Aorta (tissue), 5 donors: Measurements from ENCODE around the gene MON2. TPM values are rescaled to one million over a fixed set of nuclear protein-coding genes. Genes with fewer than 3 reads are reported as not detected.

Experiments
- ATAC-seq: fragments of 200-7000 bp; cut with Tn5 transposase; one replicate; pipeline ENCODE4 v1.9.1; 2022; ENCODE audit warnings: moderate library complexity; ENCODE audit not compliant: low FRiP score
- DNase-seq, 2 donors: peaks; one replicate each; pipeline ENCODE4 v3.0.0-alpha.2; 2020
- H3K27ac ChIP-seq, 2 donors: one replicate each; pipeline ENCODE4 v1.5.1; 2013; ENCODE audit warnings: low read length in 2 of 2, mild to moderate bottlenecking in 2 of 2, moderate library complexity in 2 of 2, control low read depth in 1 of 2, inconsistent platforms in 1 of 2, low read depth in 1 of 2
- H3K27me3 ChIP-seq, 2 donors: one replicate each; pipeline ENCODE4 v1.6.1; 2013; ENCODE audit warnings: control low read depth in 1 of 2, low read length in 1 of 2, mild to moderate bottlenecking in 1 of 2, moderate library complexity in 1 of 2; ENCODE audit not compliant: insufficient read depth in 2 of 2, control insufficient read depth in 1 of 2
- H3K36me3 ChIP-seq, 2 donors: one replicate each; pipeline ENCODE4 v1.6.1; 2013; ENCODE audit warnings: control low read depth in 1 of 2, low read length in 1 of 2, mild to moderate bottlenecking in 1 of 2; ENCODE audit not compliant: insufficient read depth in 2 of 2, control insufficient read depth in 1 of 2
- H3K4me1 ChIP-seq, 2 donors: one replicate each; pipeline ENCODE4 v1.6.1; 2013; ENCODE audit warnings: low read length in 2 of 2, control low read depth in 1 of 2, mild to moderate bottlenecking in 1 of 2, moderate library complexity in 1 of 2; ENCODE audit not compliant: insufficient read depth in 2 of 2, control insufficient read depth in 1 of 2
- H3K4me3 ChIP-seq, 2 donors: one replicate each; pipeline ENCODE4 v1.5.1; 2013; ENCODE audit warnings: low read length in 2 of 2, control low read depth in 1 of 2, mild to moderate bottlenecking in 1 of 2
- H3K9me3 ChIP-seq: one replicate; pipeline ENCODE4 v1.6.1; 2013; ENCODE audit warnings: mild to moderate bottlenecking, low read length; ENCODE audit not compliant: control insufficient read depth
- WGBS, 2 donors: extraction: QIAGEN DNeasy Blood & Tissue Kit; methylation state at CpG; one replicate each; pipeline ENCODE4 v1.1.7; 2013; 5-methylcytosine and 5-hydroxymethylcytosine counted together
- intact Hi-C, 2 donors: fragments of 100-400 bp; cut with DNase I; formaldehyde crosslinking; loops; one replicate each; pipeline versions ENCODE4 v1.14.2 to v1.15.0; 2022
- polyA plus RNA-seq, 2 donors: library from polyadenylated mRNA; stranded (reverse); fragments of 200-250 nt; gene quantifications; one replicate each; pipeline ENCODE4 v1.2.3, GENCODE V29; 2013
- total RNA-seq, 2 donors: library from RNA; stranded (reverse); fragmentation: NEBNext Ultra II Directional; extraction: Animal tissue kit (Norgen Biotek cat#: 25700); gene quantifications; one replicate each; pipeline ENCODE4 v1.2.1, GENCODE V29; 2021
- donor health status: healthy with polysubstance abuse.
- donor health status: Bipolar disorder and iron deficiency.
- donor health status: DM: no; HTN: no; CAD: no.
- donor health status: DM: no; HTN: no; CAD: no.
- donor health status: DM: yes; HTN: yes; CAD: no.

The MON2 gene
- total and polyA plus RNA-seq, 4 donors: 3.6 to 106 (median 63.0) TPM

- DNase-seq: no peak
- H3K36me3 ChIP-seq: no peaks in the 10 kb centered on the region
- H3K27me3 ChIP-seq: no peaks in the 10 kb centered on the region
- H3K4me1 ChIP-seq: no peaks in the 10 kb centered on the region
- ATAC-seq: no peak
- H3K9me3 ChIP-seq: no peaks in the 10 kb centered on the region
- H3K4me3 ChIP-seq: no peak overlapping the region
- intact Hi-C loops: no loop called here
- no peak overlapping the region for H3K27ac ChIP-seq
- WGBS, 2 donors: 5 to 16% methylated on average over 1 of the region's 1 CpG
Measured at GRCh38 chr12:62635649-62636048, 169.0 kb downstream of the MON2 start.

DNA sequence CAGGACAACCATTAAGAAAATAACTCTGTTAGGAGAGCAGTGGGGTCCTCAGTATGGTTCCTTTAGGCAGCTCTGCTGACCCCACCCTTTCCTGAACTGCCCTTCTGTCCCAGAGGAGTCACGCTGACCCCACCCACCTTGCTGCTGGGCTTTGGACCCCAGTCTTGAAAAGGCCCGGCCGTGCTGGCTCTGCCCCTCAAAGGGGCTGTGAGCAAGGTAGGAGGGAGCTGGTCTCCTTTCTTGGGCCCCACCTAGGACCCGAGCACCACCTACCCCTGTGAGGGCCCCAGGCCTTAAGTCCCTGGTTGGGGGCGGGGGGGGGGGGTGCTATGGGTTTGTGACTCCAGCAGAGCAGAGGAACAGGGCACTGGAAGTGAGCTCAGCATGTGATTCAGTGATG is 171.1 kb downstream of the MON2 start:
- intact Hi-C loops: no loop called here
- WGBS, 2 donors: 80 to 89% methylated on average over 5 of the region's 5 CpGs
- no peak for DNase-seq

DNA sequence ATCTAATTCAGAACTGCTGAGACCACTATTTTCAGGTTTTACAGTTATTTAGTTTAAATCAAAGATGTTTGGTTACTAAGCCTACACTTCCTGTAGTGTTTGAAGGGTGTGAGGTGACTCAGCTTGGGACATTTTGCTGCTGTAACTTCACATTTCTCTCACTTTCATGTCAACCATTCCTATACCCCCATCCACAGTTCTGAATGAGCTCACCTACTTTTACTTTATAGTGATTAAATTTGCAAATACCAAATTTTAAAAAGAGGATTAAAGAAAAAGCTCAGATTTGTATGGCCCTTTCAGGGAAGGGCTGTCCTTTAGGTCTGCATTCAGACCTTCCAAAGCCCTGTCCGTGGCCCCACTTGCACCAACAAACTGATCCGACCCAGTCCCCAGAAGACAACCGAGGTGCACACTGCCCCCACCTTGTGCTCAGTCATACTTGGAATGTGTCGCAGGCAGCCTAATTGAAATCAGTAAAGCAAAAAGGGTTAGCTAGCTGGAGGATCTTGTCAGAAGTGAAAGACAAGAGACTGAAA is 174.4 kb downstream of the MON2 start:
- H3K36me3 ChIP-seq: no peaks in the 10 kb centered on the region
- no peak overlapping the region for H3K4me3 ChIP-seq
- no peaks in the 10 kb centered on the region for H3K4me1 ChIP-seq
- 62 to 70% methylated on average over 4 of the region's 4 CpGs for WGBS, 2 donors
- no peak for ATAC-seq
- intact Hi-C loops: no loop called here
- no peaks in the 10 kb centered on the region for H3K9me3 ChIP-seq
- no peak overlapping the region for H3K27ac ChIP-seq
- DNase-seq: no peak
- H3K27me3 ChIP-seq: no peaks in the 10 kb centered on the region

More for the DNA sequence above, 171.1 kb downstream of the MON2 start:
- H3K36me3 ChIP-seq: no peaks in the 10 kb centered on the region
- no peak for ATAC-seq
- no peak overlapping the region for H3K4me3 ChIP-seq
- H3K27ac ChIP-seq: no peak overlapping the region
- no peaks in the 10 kb centered on the region for H3K27me3 ChIP-seq
- H3K9me3 ChIP-seq: no peaks in the 10 kb centered on the region
- no peaks in the 10 kb centered on the region for H3K4me1 ChIP-seq

DNA sequence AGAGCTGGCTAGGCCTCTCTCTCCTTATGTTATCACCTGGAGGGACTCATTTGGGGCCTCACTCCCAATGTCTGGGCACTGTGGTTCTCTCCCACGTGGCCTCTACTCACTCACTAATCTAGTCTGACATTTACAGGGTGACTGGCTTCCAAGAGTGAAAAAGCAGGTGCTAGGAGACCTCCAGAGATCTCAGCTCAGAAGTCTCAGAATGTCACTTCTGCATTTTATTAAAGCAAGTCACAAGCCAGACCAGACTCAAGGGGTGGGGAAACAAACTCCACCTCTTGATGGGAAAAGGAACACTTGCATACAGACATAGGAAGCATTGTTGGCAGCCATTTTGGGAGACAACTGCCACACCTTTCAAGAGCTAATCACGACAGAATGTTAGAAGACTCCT is 175.9 kb downstream of the MON2 start:
- DNase-seq: no peak
- Histone ChIP-seq H3K4me3 (no peak overlapping the region), H3K4me1 (no peaks in the 10 kb centered on the region), H3K27ac (no peak overlapping the region), H3K36me3 (no peaks in the 10 kb centered on the region), H3K27me3 (no peaks in the 10 kb centered on the region), H3K9me3 (no peaks in the 10 kb centered on the region)
- intact Hi-C loops: no loop called here
- WGBS, 2 donors: 79 to 82% methylated on average over 2 of the region's 2 CpGs
- no peak for ATAC-seq

- Histone ChIP-seq H3K4me1 (no peaks in the 10 kb centered on the region), H3K27ac (no peak overlapping the region), H3K36me3 (no peaks in the 10 kb centered on the region), H3K4me3 (no peak overlapping the region), H3K27me3 (no peaks in the 10 kb centered on the region), H3K9me3 (no peaks in the 10 kb centered on the region)
- intact Hi-C loops: no loop called here
- ATAC-seq (no peak), DNase-seq (no peak)
- WGBS, 2 donors: 79 to 83% methylated on average over 2 of the region's 2 CpGs
Measured at GRCh38 chr12:62643486-62643885, 176.9 kb downstream of the MON2 start.

- Histone ChIP-seq H3K36me3 (no peaks in the 10 kb centered on the region), H3K27ac (no peak overlapping the region), H3K4me1 (no peaks in the 10 kb centered on the region), H3K4me3 (no peak overlapping the region), H3K9me3 (no peaks in the 10 kb centered on the region), H3K27me3 (no peaks in the 10 kb centered on the region)
- DNase-seq (no peak), ATAC-seq (no peak)
- 96 to 99% methylated on average over 8 of the region's 8 CpGs for WGBS, 2 donors
- intact Hi-C loops: no loop called here
Measured at GRCh38 chr12:62646566-62646965, 179.9 kb downstream of the MON2 start.

GRCh38 chr12:62647586-62647985 is 181.0 kb downstream of the MON2 start:
- Histone ChIP-seq H3K9me3 (no peaks in the 10 kb centered on the region), H3K4me3 (no peak overlapping the region), H3K27ac (no peak overlapping the region), H3K27me3 (no peaks in the 10 kb centered on the region), H3K4me1 (no peaks in the 10 kb centered on the region), H3K36me3 (no peaks in the 10 kb centered on the region)
- WGBS, 2 donors: 20 to 24% methylated on average over 3 of the region's 3 CpGs
- intact Hi-C loops: no loop called here
- peak; percentile 86 for ATAC-seq
- DNase-seq: peak in 1 of 2 donors; percentile 62

- H3K27ac ChIP-seq: no peak overlapping the region
- DNase-seq (no peak), ATAC-seq (no peak)
- H3K9me3 ChIP-seq: no peaks in the 10 kb centered on the region
- H3K4me1 ChIP-seq: no peaks in the 10 kb centered on the region
- intact Hi-C loops: no loop called here
- no peaks in the 10 kb centered on the region for H3K27me3 ChIP-seq
- 59 to 66% methylated on average over 4 of the region's 4 CpGs for WGBS, 2 donors
- H3K4me3 ChIP-seq: no peak overlapping the region
- H3K36me3 ChIP-seq: no peaks in the 10 kb centered on the region
Measured at GRCh38 chr12:62649412-62650138, 182.9 kb downstream of the MON2 start.
